Subcutaneous adipose tissue (tissue), 4 donors: Measurements from ENCODE around the gene RPS21. TPM values are rescaled to one million over a fixed set of nuclear protein-coding genes. Genes with fewer than 3 reads are reported as not detected.

Source experiments
- total RNA-seq, 4 donors: library from RNA; depleted of rRNA; stranded (reverse); fragments of >200 nt; gene quantifications; one replicate each; pipeline ENCODE4 v1.1.0, GENCODE V29; 2016
- TF ChIP-seq, protein P1 (sequence below): fragments of 450-650 bp; IDR thresholded peaks from one replicate; pipeline ENCODE4 v1.5.1; 2016; ENCODE audit warnings: low read depth, mild to moderate bottlenecking, control low read depth, antibody characterized with exemption, moderate library complexity

The RPS21 gene
- total RNA-seq, 4 donors from 2014 or later, result 1,888 to 3,001 (median 2,521) TPM

DNA sequence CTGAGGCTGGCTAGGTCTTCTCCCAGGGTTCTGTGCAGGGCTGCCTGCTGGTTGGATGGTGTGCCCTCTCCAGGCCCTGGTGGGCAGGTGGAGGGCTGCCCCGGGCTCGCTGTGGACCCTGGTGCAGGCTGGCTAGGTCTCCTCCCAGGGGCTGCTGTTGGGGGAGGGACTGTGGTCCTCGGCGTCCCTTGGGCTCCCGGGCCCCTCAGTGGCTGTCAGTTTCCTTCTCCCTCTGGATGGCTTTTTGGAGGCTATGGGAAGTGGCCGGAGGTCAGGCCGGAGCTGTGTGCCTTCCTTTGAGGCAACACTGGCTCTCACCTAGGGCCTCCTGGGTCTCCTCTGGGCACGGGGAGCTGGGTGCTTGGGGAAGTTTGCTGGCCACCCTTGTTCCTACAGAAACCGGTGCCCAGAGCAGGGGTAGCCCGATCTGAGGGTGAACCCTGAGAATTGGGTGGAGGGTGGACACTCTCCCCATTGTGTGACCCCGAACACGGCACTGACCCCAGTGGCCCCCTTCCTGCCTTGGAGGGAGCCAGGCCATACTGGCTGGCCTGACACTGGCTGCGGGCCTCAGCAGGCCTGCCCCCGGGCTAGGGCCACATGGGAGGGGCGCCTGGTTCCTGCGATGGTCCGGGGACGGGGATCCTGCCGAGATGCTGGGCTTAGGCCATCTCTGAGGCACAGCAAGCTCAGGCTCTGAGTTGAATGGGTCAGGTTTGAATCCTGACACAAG lies 24.0 kb downstream of the RPS21 start:
- TF ChIP-seq, protein P1, sequence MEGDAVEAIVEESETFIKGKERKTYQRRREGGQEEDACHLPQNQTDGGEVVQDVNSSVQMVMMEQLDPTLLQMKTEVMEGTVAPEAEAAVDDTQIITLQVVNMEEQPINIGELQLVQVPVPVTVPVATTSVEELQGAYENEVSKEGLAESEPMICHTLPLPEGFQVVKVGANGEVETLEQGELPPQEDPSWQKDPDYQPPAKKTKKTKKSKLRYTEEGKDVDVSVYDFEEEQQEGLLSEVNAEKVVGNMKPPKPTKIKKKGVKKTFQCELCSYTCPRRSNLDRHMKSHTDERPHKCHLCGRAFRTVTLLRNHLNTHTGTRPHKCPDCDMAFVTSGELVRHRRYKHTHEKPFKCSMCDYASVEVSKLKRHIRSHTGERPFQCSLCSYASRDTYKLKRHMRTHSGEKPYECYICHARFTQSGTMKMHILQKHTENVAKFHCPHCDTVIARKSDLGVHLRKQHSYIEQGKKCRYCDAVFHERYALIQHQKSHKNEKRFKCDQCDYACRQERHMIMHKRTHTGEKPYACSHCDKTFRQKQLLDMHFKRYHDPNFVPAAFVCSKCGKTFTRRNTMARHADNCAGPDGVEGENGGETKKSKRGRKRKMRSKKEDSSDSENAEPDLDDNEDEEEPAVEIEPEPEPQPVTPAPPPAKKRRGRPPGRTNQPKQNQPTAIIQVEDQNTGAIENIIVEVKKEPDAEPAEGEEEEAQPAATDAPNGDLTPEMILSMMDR, result no peak

DNA sequence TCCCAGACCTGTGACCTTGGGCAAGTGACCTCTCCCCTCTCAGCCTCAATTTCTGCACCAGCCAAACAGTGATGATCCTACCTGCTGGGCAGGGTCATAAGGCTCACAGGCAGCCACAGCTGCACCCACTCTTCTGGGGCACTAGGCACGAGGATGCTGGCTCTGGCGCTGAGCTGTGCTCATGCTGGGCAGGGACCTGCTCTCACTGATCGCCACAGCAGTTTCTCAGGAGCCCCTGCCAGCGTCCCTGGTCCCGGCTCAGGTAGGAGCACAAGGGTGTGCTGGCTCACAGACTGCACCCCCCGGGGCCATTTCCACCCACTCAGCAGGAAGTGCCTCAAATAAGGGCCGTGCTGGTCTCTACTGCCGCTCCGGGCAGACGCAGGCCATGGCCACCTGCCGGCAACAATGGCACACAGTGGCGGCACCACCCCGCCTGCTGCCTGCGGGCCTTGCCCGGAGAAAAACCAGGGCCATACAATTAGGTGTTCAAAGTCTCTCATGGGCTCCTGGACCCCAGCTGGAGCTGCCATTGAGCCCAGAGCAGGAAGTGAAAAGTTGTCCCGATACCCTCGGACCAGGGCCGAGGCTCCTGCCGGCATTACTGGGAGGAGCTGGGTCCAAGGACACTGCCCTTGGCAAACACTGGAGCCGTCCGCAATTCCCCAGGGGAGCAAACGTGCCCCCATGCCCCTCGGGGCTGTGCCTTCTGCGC lies 24.7 kb downstream of the RPS21 start:
- TF ChIP-seq, protein P1, result no peak

- TF ChIP-seq, protein P1, result no peak
Observed at GRCh38 chr20:62412194-62413024, 25.5 kb downstream of the RPS21 start.

DNA sequence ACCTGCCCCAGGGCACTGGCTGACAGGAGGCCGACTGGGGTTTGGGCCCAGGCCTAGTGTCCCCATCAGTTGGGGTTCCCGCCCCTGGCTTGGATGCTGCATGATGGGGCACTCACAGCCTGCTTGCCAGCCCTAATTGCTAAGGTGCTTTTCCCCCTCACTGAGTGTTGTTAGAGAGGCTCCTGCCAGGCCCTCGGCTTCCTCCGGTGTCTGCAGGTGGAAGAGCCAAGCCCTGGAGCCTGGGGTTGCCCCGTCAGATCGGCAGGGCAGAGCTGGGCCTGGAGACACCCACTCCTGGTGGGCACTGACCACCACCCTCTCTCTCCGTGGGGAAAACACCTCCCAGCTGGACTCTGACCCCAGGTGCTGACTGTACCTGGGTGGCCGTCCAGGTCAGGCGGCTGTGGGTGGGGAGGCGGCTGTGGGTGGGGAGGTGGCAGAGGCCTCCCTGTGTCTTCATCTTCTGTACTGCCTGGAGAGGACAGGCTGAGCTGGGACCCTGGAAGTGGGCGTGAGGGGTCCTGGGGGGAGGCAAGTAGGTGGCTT lies 26.2 kb downstream of the RPS21 start:
- TF ChIP-seq, protein P1, result no peak

DNA sequence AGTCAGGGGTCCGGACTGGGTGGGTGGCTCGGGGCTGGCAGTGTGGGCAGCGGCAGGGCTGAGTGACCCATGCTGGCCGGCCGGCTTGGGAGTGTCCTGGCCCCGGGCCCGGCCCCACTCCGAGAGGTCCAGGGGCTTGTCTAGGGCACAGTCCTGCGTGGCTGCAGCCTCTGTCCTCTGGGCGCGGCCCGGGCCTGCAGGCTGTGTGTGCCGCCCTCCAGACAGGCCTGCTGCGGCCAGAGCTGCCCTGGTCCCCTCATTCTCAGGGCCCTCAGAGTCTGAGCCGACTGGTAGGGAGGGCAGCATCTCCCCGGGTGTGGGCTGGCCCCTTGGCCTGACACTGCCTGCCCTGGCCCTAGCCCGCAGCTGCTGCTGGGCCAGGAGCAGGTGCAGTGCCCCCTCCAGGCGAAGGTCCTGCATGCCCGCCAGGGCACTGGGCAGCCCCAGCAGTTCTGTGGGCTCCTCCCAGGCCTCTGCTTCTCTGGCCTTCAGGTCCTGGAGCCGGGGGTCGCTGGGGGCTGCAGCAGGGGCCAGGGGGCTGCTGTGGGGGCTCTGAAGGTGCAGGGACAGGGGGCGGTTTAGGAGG lies 27.1 kb downstream of the RPS21 start:
- TF ChIP-seq, protein P1, result no peak

GRCh38 chr20:62415354-62416111 lies 28.6 kb downstream of the RPS21 start:
- TF ChIP-seq, protein P1, result no peak
